ENCODE results near the gene CASQ1.

CASQ1 gene

DNA sequence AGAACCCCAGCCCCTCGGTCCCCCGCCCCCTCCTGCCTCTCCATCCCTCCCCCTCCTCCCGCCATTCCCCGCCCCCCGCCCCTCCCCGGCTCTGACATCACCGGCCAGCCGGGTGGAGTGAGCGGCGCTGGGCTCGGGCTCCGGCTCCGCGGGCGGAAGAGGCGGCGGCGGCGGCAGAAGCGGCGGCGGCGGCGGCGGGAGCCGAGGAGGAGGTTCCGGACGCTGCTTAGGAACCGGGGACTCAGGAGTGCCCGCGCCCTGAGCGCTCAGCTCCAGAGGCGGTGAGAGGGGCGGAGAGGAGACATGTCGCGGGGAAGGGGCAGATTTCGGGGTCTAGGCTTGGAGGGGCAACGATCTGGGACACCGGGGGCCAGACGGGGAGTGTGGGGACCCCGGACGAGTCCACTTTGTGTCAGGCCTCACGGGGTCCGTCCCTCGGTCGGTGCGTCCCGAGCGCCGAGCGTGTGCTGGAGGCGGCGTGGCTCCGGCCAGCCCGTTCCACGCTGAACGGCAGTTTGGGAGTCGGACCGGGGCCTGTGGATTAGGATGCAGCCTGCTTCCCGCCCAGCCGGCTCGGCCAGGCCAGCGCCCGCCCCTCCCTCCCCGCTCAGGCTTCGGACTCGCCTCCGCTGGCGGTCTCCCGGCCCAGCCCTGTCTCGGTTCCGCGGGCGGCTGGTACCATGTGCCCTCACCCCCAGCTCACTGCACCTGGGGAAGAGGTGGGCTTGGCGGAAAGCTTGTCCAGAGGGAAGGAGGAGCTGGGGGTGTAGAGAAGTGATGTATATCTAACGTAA is 15.1 kb downstream of the CASQ1 start, which contains the start of gene PEA15:
PEA15 (plus strand) TSS at position 143 of the 794 bp plus-strand sequence. CDS start 6,161 bp downstream, outside the sequence.
- peak; percentile 48 for DNase-seq

DNA sequence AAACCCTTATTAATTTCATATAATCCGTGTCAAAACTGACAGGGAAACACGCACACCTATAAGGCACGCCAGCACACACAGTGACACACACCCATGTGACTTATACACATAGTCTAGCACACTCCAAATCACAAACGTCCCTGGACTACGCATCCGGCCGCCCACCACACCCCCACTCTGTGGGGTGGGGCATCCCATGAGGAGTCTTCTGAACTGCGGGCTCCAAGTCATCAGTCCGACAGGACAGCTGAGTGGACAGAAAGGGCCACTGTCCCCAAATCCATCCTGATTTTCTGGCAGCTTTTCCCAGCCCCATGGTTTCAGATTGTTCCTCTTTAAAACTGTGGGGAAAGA is 15.6 kb downstream of the CASQ1 start:
- DNase-seq: no peak

DNA sequence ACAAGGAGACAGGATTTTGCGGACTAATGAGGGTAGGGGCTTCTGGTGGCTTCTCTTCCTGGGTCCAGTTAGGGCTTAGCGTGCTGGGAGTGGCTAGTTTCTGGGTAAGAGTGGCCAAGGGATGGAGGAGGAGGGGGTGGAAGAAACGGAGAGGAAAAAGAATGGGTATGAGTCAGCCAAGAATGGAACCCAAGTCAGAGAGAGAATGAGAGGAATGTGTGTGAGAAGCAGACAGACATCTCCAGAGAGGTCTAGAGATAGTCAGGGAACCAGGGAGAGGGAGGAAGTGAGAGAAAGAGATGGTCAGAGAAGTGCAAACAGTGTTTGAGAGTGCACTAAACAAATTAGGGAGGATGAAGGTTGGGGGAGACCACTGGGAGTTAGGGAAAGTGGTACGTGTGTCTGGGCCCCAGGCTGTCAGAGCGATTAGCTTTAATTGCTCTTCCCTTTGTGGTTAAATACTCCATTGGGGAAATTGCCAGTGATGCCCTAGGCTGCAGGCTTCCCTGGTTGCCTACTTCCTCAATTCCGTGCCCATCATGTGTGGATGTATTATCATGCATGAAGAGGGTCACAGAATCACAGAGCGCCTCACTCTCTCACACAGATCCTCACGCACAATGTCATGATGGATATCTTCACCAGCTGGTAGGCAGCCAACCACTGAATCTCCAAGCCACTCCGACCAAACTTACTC is 16.2 kb downstream of the CASQ1 start:
- DNase-seq: no peak

DNA sequence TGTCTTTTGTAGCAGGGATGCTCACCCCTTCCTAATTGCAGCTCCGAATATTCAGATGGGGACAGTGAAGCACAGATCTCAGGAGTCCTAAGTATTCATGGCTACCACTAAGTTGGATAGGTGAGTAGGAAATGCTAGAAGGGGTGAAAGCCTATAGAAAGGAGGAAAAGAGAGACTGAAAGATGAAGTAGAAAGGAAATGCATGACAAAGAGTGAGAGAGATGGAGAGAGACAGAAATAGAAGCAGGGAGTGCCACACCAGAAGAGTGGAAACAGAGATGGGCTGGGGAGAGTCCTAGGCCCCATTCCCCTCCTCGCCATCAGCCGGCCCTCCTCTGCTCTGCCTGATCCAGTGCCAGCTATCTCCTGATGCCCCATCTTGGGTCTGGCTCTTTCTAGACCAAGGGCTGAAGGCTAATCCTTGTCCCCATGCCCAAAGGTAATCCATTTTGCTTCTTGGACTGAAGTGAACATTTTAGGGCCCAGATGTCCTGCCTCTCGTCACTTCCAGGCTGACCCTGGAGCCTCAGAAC is 16.8 kb downstream of the CASQ1 start:
- no peak for DNase-seq

GRCh38 chr1:160207771-160208556 is 17.6 kb downstream of the CASQ1 start:
- DNase-seq: no peak

DNA sequence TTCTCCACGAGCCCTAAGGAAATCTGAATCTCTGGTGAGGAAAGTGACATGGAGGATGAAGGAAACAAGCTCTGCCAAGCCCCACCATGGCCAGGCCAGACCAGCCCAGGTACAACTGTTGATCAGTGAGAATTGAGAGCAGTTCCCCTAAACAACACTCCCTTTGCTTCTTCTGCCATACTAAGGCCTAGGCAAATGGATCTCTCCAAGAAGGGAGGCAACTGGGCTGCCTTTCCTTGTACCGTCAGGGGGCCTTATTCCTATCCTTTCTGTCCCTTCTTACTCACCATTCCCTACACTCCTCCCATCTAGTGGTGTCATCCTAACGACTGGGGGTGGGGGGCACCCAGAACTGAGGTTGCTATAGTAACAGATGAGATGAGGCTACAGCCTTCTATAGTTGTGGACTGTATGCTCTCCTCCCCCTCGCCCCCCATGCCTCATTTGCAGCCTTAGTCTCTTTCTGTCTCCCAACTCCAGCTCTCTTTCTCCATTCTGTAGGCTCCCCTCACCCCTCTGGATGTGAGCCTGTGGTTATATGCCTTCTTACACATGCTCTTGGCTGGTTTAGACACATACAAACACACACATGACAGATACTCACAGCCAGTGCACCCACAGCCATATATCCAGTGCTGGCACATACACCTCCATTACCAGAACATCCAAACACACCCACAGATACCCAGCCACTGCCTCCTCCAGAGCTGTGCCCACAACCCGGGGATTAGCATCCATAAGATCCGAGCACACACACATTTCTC is 18.4 kb downstream of the CASQ1 start:
- DNase-seq: no peak

DNA sequence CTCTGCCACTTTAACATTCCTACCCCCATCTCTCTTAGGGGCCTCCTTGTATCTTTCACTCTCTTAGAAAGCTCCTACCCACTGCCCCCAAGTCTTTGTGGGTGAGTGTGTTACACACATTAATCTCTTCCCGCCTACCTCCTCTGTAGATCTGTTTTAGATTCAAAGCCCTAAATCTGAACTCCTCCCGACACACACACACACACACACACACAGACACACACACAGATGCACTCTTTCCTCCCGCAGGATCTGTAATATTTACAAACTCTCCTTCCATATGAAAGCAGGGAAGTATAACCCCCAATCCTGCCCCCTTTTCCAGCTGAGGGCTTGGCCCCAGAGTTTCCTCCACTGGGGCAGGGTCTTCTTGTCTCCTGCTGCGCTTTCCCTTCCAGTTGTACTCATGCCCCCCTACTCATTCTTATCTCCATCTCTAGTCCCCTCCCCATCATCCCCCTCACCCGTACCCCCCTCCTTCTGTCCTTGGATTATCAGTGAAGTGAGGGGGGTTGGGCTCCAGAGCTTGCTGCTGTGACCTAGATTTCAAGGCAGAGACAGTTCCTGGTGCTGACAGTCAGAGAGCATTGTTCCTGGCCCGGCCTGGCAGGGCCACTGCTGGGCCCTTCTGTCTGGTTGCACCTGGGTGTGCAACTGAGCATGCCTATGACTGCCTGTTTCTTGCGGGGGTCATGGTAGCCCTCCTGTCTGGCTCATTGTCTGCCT is 19.1 kb downstream of the CASQ1 start:
- DNase-seq: no peak

DNA sequence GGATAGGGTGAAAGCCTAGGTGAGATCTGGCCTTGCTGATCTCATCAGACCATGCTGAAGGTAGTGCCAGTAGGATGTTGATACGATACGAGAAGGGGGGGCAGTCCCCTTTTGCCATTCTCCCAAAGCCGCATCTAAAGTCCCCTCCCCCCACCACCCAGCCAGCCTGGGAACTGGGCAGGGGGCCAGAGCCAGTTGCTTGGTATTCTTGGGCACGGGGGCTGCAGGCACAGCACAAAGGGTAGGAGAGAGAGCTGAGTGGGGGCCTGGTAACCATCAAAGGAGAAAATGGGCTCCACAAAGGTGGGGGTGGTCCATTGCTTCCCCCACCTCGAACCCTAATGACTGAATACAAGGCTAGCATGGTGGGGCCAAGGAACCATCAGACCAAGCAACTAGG is 20.2 kb downstream of the CASQ1 start:
- DNase-seq: no peak

GRCh38 chr1:160211046-160211790 is 20.8 kb downstream of the CASQ1 start:
- DNase-seq: no peak

DNA sequence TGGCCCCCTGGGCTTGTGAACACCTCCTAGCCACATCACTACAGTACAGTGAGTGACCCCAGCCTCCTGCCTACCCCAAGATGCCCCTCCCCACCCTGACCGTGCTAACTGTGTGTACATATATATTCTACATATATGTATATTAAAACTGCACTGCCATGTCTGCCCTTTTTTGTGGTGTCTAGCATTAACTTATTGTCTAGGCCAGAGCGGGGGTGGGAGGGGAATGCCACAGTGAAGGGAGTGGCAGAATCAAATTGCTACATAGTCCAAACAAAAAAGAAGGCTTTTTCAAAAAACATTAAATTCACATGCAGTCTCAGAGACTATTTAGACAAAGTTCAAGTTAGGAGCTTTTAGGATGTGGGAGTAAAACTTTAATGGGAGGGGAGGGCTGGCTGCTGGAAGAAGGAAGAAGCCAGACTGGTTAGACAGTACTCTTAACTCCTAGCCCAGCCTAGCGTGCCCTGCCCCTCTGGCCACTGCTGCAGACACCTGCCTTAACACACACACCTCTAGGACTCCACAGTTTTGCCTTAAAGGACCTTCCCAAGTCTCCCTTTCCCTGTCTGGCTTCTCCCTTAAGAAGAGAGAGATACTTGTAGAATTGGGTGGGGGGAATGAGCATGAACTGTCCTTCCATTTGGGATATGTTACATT is 24.2 kb downstream of the CASQ1 start:
- no peak for DNase-seq

DNA sequence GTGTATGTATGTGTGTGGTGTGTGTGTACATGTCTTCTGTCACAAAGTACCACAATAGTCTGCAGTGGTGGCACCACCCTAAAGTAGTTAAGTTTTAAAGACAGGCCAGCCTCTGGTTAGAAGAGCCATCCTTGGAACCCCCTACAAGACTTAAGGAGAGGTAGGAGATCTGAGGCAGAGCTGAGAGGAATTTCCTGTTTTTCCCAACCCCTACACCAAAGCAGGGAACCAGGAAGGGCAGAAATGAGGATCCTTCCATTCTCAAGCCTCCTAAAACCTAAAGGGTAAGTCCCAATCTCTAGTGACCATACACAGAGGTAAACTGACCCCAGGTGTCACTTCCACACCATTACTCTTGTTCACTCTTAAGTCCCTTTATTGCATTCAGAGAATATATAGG is 25.9 kb downstream of the CASQ1 start:
- no peak for DNase-seq

DNA sequence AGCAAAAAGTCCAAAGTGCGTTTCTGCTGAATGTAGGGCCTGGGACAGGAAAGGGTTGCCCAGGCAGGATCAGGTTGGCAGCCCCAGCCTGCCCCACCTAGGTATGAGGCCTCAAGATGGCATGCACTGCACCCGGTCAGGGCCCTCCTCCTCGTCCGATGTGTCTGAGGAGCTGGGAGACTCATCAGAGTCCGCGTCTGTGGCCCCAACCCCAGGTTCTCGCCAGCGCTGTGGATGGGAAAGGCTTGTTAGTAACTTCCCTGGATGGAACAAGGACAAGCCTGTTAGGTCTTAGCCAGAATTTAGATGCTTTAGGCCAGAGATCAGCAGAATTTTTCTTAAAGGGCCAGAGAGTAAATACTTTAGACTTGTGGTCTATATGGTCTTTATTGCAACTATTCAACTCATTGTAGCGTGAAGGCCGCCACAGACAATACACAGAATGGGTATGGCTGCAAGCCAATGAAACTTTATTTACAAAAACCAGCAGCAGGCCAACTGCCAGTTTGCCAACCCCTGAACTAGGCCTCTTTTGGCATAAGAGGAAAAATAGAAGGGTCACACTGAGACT is 27.2 kb downstream of the CASQ1 start:
- no peak for DNase-seq

DNA sequence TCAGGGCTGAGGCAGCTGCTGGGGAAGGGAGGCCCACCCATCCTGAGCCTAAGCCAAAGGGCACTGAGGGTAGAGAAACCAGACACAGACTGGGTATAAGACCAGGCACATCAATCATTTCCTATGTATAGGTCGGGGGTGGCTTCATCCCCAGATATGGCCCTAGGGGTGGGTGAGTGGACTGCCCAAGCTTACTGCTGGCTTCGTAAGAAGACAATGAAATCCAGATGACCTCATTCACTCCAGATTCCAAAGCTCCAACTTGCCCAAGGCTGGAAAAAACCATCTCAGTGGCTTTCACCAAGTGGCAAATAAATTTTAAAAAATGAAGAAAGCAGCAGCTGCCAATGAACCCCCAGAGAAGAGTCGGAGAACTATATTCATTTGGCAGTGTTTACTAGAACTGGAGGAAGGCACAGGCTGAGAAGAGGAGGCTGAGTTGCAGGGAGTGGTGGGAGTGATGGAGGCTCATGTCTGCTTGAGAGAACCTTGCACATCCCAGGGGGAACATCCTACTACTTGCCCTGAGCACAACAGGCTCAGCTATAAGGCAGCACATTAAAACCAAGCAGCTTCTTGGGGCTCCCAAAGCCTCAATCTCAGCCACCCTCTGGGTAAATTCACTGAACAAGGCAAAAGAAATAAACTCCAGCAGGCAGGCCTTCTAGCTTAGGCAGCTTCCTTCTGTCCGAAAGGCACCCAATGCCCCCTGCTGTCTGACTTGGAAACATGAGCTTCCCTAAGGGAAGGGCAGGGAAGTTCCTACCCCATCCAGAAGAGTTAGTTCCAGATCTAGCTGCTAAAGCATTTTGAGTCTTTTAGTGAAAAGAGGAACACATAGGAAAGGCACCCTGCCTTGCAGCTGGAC is 28.9 kb downstream of the CASQ1 start:
- no peak for DNase-seq

DNA sequence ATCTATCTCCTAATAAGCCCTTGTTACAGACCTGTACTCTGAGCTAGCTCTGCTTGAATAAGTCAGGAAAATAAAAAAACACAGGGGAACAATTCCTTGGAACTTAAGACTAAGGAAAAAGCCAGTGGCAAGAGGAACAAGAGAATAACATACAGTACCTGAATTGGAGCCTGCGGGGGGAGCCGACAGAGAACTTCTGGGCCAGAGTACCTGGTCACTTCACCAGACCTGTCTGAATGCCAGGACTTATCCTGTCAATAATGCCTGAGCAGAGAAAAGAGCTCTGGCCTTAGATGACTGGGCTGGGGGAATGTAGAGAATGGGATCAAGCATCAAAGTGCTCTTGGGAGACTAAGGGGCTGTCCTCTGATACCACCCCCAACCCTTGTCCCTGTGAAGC is 29.9 kb downstream of the CASQ1 start:
- no peak for DNase-seq

DNA sequence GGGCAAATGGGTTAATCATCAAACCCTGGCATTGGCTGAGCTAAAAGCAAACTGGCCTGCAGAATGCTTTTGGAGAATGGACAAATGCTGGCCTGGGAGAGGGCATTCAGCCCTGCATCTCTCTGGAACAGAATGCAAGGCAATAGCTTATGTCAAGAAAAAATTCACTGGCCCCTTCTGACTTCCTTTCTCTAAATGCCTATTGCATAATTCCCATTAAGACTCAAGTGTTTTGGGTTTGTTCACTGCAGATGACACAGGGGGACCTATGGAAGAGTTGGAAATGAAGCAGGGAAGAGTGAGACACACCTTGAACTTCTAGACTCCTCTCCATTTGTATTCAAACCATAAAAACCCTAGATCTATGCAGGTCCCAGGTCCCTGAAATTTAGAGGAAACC is 30.7 kb downstream of the CASQ1 start:
- DNase-seq: no peak

DNA sequence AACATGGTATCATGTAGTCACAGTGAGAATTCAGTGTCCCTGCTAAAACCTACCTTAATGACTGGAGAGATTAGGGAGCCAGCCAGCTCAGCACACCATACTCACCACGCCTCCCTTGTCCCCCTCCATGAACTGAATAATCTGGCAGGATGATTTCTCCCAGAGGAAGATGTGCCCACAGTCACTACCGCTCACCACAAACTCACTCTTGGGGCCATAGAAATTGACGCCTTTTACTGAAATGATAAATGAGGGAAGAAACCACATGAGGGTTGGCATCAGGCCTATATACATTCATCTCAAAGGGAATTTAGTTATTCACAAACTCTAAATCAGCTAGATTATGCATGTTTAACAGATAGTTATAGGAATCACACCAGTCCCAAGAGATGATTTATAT is 32.2 kb downstream of the CASQ1 start:
- no peak for DNase-seq

DNA sequence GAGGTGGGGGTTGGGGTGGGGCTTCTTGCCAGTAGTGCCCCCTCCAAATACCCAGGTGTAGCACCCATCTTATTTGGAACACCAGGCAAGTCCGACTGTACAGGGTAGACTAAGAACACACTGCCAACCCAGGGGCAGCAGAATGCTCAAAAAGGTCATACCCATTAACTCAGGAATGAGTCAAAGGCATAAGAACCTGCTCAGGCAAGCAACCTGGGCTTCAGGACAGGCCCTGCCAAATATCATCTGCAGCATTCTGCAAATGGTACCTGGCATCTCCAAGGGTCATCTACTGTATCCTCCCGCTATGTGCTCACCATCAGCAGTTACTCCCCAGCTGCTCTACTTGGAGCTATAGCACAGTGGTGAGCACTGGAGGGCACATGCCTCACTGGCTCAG is 34.2 kb downstream of the CASQ1 start:
- no peak for DNase-seq

GRCh38 chr1:160225345-160225744 is 35.0 kb downstream of the CASQ1 start:
- DNase-seq: no peak

DNA sequence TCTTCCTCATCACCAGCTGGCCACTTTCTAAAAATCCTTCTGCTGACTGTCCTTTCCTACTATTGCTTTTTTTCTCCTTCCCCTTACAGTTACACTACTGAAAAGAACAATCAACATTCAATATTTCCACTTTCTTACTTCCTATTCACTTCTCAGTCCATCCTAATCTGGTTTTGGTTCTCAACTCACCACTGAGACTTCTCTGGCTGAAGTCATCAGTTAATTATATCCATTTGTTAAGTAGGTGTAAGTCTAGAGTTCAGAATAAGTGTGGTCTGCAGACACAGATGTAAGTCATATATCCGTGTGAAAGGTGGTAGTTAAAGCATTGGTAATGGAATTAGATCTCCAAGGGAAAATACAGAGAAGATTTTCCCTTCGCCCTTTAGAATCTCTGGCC is 36.2 kb downstream of the CASQ1 start:
- no peak for DNase-seq

Measured in effector CD8-positive, alpha-beta T cell (primary cell).